PFSK-1 (cell line): ENCODE results near the gene PTPRK.

Source experiments
- FOXP2 ChIP-seq: optimal IDR thresholded peaks from 2 replicates; pipeline ENCODE3; 2011; ENCODE audit warnings: borderline replicate concordance, control low read depth, inconsistent platforms; ENCODE audit not compliant: insufficient read depth; ENCODE audit errors: extremely low read length, extremely low read depth
- POLR2AphosphoS5 ChIP-seq: IDR thresholded peaks from 2 replicates; pipeline ENCODE4 v1.6.1; 2012; ENCODE audit warnings: low read depth, mild to moderate bottlenecking, control low read depth, low read length, moderate library complexity
- REST ChIP-seq, 2 experiments: IDR thresholded peaks; 2 replicates each; pipeline versions ENCODE4 v1.6.1 to v1.8.0; 2011 to 2012; ENCODE audit warnings: low read depth in 2 of 2, low read length in 2 of 2, control low read depth in 1 of 2, inconsistent platforms in 1 of 2, mild to moderate bottlenecking in 1 of 2, moderate library complexity in 1 of 2; ENCODE audit not compliant: insufficient read depth in 1 of 2
- SIN3A ChIP-seq: IDR thresholded peaks from 2 replicates; pipeline ENCODE4 v1.6.1; 2012; ENCODE audit warnings: mild to moderate bottlenecking, low read length, moderate library complexity, borderline replicate concordance; ENCODE audit not compliant: insufficient read depth
- TAF1 ChIP-seq: IDR thresholded peaks from 2 replicates; pipeline ENCODE4 v1.6.1; 2012; ENCODE audit warnings: low read length, control low read depth, borderline replicate concordance; ENCODE audit not compliant: insufficient read depth

PTPRK gene

DNA sequence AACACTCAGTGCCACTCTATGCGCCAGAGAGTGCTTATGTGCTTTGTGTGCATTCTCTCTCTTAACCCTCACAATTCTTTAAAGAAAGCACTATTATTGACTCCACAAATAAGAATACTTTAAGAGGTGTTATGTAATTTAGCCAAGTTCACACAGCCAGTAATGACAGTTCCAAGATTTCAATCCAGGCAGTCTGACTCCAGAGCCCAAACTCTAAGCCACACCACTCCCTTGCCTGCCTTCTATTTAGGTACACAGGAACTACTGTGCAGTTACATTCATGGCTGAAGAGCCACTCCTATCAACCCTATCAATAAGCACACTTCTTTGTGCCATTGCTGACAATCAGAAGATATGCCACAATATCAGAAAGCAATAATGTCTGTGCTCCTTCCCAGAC lies 93.3 kb downstream of the PTPRK start:
- no peak for TF ChIP-seq SIN3A
- no peak for TF ChIP-seq REST (IDR thresholded peaks at IDR 0.05; ENCODE audit: insufficient read depth in 1 of 2, low read depth in 2 of 2, low read length in 2 of 2)
- TF ChIP-seq TAF1: no peak
- no peak for TF ChIP-seq POLR2AphosphoS5
- no peak for TF ChIP-seq FOXP2

DNA sequence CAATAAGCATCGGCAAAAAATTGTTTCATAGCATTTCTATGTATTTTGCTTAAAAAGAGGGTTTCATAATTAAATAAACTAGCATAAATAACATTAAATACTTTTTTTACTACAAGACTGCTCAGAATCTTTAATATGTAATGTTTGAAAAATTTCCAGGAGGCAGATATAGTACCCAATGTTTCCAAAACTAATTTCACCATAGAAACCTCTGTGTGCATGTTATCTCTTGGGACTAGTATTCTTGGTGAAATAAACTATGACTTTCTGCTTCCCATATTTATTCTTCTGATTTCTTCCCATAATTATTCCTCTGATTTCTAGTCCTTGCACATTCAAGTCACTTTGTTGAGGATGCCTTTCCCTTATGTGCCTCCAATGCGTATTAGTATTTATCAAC lies 94.5 kb downstream of the PTPRK start:
- TF ChIP-seq TAF1 (no peak), SIN3A (no peak), POLR2AphosphoS5 (no peak), REST (IDR thresholded peaks at IDR 0.05; ENCODE audit: insufficient read depth in 1 of 2, low read depth in 2 of 2, low read length in 2 of 2) (no peak), FOXP2 (no peak)

GRCh38 chr6:128422871-128423270 lies 97.5 kb downstream of the PTPRK start:
- TF ChIP-seq POLR2AphosphoS5: no peak

- TF ChIP-seq SIN3A (no peak), REST (IDR thresholded peaks at IDR 0.05; ENCODE audit: insufficient read depth in 1 of 2, low read depth in 2 of 2, low read length in 2 of 2) (no peak), TAF1 (no peak), FOXP2 (no peak), POLR2AphosphoS5 (no peak)
These were observed 98.2 kb downstream of the PTPRK start for GRCh38 chr6:128422200-128422599.

DNA sequence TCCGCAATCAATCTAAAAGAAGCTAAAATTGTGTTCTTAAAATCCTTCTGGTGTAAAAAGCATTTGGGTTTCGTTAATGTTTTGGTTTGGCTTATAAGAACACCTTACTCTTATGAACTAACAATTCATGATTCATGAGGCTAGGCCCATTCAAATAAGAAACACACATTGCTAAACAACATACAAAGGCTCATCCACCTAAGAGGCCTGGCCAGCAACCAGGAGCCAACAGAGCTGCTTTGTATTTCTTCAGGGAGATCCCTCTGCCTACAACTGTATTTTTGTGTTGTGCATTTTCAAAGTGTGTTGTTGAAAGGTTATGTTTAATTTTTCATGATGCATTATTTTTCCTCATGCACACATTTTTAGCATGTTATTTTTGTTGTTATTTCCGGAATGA lies 98.6 kb downstream of the PTPRK start:
- no peak for TF ChIP-seq POLR2AphosphoS5
- TF ChIP-seq TAF1: no peak
- TF ChIP-seq SIN3A: no peak
- TF ChIP-seq FOXP2: no peak

DNA sequence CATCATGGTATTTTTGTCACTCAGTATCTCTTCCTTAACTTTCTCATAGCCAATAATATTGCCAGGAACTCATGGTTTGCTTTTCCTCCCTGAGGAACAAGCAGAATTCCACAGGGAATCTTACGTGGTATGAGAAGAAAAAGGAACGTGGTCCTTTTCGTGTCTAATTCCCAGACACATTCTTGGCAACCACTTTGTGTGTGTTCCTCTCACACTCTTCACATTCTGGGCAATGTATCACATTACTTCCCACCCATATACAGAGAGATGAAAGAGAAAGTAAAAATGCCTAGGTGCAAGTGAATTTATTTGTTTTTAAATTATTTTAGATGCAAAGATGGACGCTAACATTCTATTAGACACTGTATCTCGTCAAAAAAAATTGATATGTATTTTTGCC lies 102.7 kb downstream of the PTPRK start:
- TF ChIP-seq FOXP2 (no peak), TAF1 (no peak), POLR2AphosphoS5 (no peak), SIN3A (no peak), REST (IDR thresholded peaks at IDR 0.05; ENCODE audit: insufficient read depth in 1 of 2, low read depth in 2 of 2, low read length in 2 of 2) (no peak)
